IMR-90 (cell line): ENCODE data around the gene LDLRAD1.

Experiments used
- BHLHE40 ChIP-seq: fragments of 150-350 bp; IDR thresholded peaks from 2 replicates; pipeline ENCODE4 v1.6.1; 2016; ENCODE audit warnings: mild to moderate bottlenecking, low read depth, low read length
- CTCF ChIP-seq: conservative IDR thresholded peaks from 2 replicates; pipeline ENCODE4 v1.5.1; 2012; ENCODE audit warnings: mild to moderate bottlenecking, low read depth, low read length, improper control_type of control experiment
- ELK1 ChIP-seq: fragments of 150-350 bp; IDR thresholded peaks from 2 replicates; pipeline ENCODE4 v1.6.1; 2016; ENCODE audit warnings: low read depth, mild to moderate bottlenecking, low read length, moderate library complexity, borderline replicate concordance
- FOS ChIP-seq: fragments of 150-350 bp; IDR thresholded peaks from 2 replicates; pipeline ENCODE4 v1.6.1; 2016; ENCODE audit warnings: low read depth, low read length
- MAFK ChIP-seq: IDR thresholded peaks from 2 replicates; pipeline ENCODE4 v1.6.1; 2012; ENCODE audit warnings: low read depth, low read length, improper control_type of control experiment
- MXI1 ChIP-seq: IDR thresholded peaks from 2 replicates; pipeline ENCODE4 v1.6.1; 2012; ENCODE audit warnings: low read depth, mild to moderate bottlenecking, low read length, moderate library complexity, borderline replicate concordance
- POLR2A ChIP-seq: IDR thresholded peaks from 2 replicates; pipeline ENCODE4 v1.6.1; 2012; ENCODE audit warnings: mild to moderate bottlenecking, low read depth, low read length
- RAD21 ChIP-seq: IDR thresholded peaks from 2 replicates; pipeline ENCODE4 v1.6.1; 2012; ENCODE audit warnings: low read length, improper control_type of control experiment
- RCOR1 ChIP-seq: IDR thresholded peaks from 2 replicates; pipeline ENCODE4 v1.6.1; 2012; ENCODE audit warnings: mild to moderate bottlenecking, low read length, improper control_type of control experiment; ENCODE audit not compliant: insufficient replicate concordance
- RFX5 ChIP-seq: IDR thresholded peaks from 2 replicates; pipeline ENCODE4 v1.8.0; 2012; ENCODE audit warnings: low read depth, mild to moderate bottlenecking, low read length, moderate library complexity
- TF ChIP-seq, protein P1 (sequence below): fragments of 150-350 bp; IDR thresholded peaks from 2 replicates; pipeline ENCODE4 v1.6.1; 2017; ENCODE audit warnings: mild to moderate bottlenecking, antibody characterized with exemption, low read length, low read depth

DNA sequence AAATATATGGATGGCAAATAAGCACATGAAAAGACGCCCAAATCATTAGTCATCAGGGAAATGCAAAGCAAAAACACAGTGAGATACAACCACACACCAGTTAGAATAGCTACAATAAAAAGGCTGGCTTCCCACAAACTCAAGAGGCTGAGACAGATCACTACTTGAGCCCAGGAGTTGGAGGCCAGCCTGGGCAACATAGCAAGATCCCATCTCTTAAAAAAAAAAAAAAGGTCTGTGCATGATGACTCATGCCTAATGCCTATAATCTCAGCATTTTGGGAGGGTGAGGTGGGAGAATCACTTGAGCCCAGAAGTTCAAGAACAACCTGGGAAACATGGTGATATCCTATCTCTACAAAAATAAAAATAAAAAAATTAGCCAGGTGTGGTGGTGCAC, 19.8 kb downstream of the LDLRAD1 start:
- TF ChIP-seq CTCF (no peak), RAD21 (no peak), MAFK (no peak), POLR2A (no peak), BHLHE40 (no peak), MXI1 (no peak), FOS (no peak), ELK1 (no peak), RFX5 (no peak), RCOR1 (no peak)
- TF ChIP-seq, protein P1, sequence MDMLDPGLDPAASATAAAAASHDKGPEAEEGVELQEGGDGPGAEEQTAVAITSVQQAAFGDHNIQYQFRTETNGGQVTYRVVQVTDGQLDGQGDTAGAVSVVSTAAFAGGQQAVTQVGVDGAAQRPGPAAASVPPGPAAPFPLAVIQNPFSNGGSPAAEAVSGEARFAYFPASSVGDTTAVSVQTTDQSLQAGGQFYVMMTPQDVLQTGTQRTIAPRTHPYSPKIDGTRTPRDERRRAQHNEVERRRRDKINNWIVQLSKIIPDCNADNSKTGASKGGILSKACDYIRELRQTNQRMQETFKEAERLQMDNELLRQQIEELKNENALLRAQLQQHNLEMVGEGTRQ = no peak
